ENCODE measurements around the gene NAT16.

NAT16 gene

GRCh38 chr7:101169110-101169837 lies 10.8 kb downstream of the NAT16 start:
- no peak for DNase-seq (ENCODE audit: low read depth in 1 of 2, low spot score in 1 of 2)
- no peak overlapping the region for H3K4me3 ChIP-seq (replicated peaks; ENCODE audit: insufficient read depth, low read length)
- H3K27me3 ChIP-seq (ENCODE audit: insufficient read depth, poor library complexity, severe bottlenecking), result peaks cover 83% of the 10 kb centered on the region
- H3K27ac ChIP-seq (replicated peaks), result no peak overlapping the region
- no peak for TF ChIP-seq POLR2AphosphoS5 (IDR thresholded peaks at IDR 0.05; ENCODE audit: low read depth)
- no peak for TF ChIP-seq GABPA (IDR thresholded peaks at IDR 0.05; ENCODE audit: low read depth)
- TF ChIP-seq REST (IDR thresholded peaks at IDR 0.05; ENCODE audit: insufficient replicate concordance, low read depth), result no peak
- no peak for TF ChIP-seq CTCF (IDR thresholded peaks at IDR 0.05; ENCODE audit: insufficient read depth, low read length)
- no peak for TF ChIP-seq SPI1 (IDR thresholded peaks at IDR 0.05; ENCODE audit: borderline replicate concordance, low read depth)

GRCh38 chr7:101168412-101169049 lies 11.6 kb downstream of the NAT16 start:
- no peak overlapping the region for H3K27ac ChIP-seq (replicated peaks)
- DNase-seq (ENCODE audit: low read depth in 1 of 2, low spot score in 1 of 2), result no peak
- H3K4me3 ChIP-seq (replicated peaks; ENCODE audit: insufficient read depth, low read length), result no peak overlapping the region
- H3K27me3 ChIP-seq (ENCODE audit: insufficient read depth, poor library complexity, severe bottlenecking), result peaks cover 81% of the 10 kb centered on the region
- TF ChIP-seq POLR2AphosphoS5 (IDR thresholded peaks at IDR 0.05; ENCODE audit: low read depth) (no peak), GABPA (IDR thresholded peaks at IDR 0.05; ENCODE audit: low read depth) (no peak), CTCF (IDR thresholded peaks at IDR 0.05; ENCODE audit: insufficient read depth, low read length) (no peak), REST (IDR thresholded peaks at IDR 0.05; ENCODE audit: insufficient replicate concordance, low read depth) (no peak), SPI1 (IDR thresholded peaks at IDR 0.05; ENCODE audit: borderline replicate concordance, low read depth) (no peak)

- Histone ChIP-seq H3K27ac (replicated peaks) (no peak overlapping the region), H3K27me3 (ENCODE audit: insufficient read depth, poor library complexity, severe bottlenecking) (peaks cover 77% of the 10 kb centered on the region), H3K4me3 (replicated peaks; ENCODE audit: insufficient read depth, low read length) (no peak overlapping the region)
- no peak for DNase-seq (ENCODE audit: low read depth in 1 of 2, low spot score in 1 of 2)
- TF ChIP-seq SPI1 (IDR thresholded peaks at IDR 0.05; ENCODE audit: borderline replicate concordance, low read depth) (no peak), CTCF (IDR thresholded peaks at IDR 0.05; ENCODE audit: insufficient read depth, low read length) (no peak), POLR2AphosphoS5 (IDR thresholded peaks at IDR 0.05; ENCODE audit: low read depth) (no peak), GABPA (IDR thresholded peaks at IDR 0.05; ENCODE audit: low read depth) (no peak), REST (IDR thresholded peaks at IDR 0.05; ENCODE audit: insufficient replicate concordance, low read depth) (no peak)
Observed at GRCh38 chr7:101167645-101168411, 12.3 kb downstream of the NAT16 start.
